ENCODE data around the gene FAM180A.

The FAM180A gene

GRCh38 chr7:135791543-135792362, 43.1 kb upstream of the FAM180A start:
- H3K4me3 ChIP-seq (ENCODE audit: control insufficient read depth, low read depth, low read length): no peak overlapping the region
- TF ChIP-seq CTCF (IDR thresholded peaks at IDR 0.05; ENCODE audit: control insufficient read depth, insufficient read depth, low read depth, low read length, missing control alignments): no peak
- no peak for DNase-seq (ENCODE audit: low read depth)

- TF ChIP-seq CTCF (IDR thresholded peaks at IDR 0.05; ENCODE audit: control insufficient read depth, insufficient read depth, low read depth, low read length, missing control alignments): no peak
- no peak overlapping the region for H3K4me3 ChIP-seq (ENCODE audit: control insufficient read depth, low read depth, low read length)
- DNase-seq (ENCODE audit: low read depth): no peak
These were observed 41.9 kb upstream of the FAM180A start for GRCh38 chr7:135790371-135790977.

- H3K4me3 ChIP-seq (ENCODE audit: control insufficient read depth, low read depth, low read length): no peak overlapping the region
- TF ChIP-seq CTCF (IDR thresholded peaks at IDR 0.05; ENCODE audit: control insufficient read depth, insufficient read depth, low read depth, low read length, missing control alignments): no peak
- DNase-seq (ENCODE audit: low read depth): no peak
These were observed 41.3 kb upstream of the FAM180A start for GRCh38 chr7:135789956-135790355.

GRCh38 chr7:135789431-135789830, 40.8 kb upstream of the FAM180A start:
- no peak for DNase-seq (ENCODE audit: low read depth)
- H3K4me3 ChIP-seq (ENCODE audit: control insufficient read depth, low read depth, low read length): no peak overlapping the region
- TF ChIP-seq CTCF (IDR thresholded peaks at IDR 0.05; ENCODE audit: control insufficient read depth, insufficient read depth, low read depth, low read length, missing control alignments): no peak

- no peak overlapping the region for H3K4me3 ChIP-seq (ENCODE audit: control insufficient read depth, low read depth, low read length)
- no peak for DNase-seq (ENCODE audit: low read depth)
- no peak for TF ChIP-seq CTCF (IDR thresholded peaks at IDR 0.05; ENCODE audit: control insufficient read depth, insufficient read depth, low read depth, low read length, missing control alignments)
These were observed 38.3 kb upstream of the FAM180A start for GRCh38 chr7:135786911-135787310.

- H3K4me3 ChIP-seq (ENCODE audit: control insufficient read depth, low read depth, low read length): no peak overlapping the region
- no peak for TF ChIP-seq CTCF (IDR thresholded peaks at IDR 0.05; ENCODE audit: control insufficient read depth, insufficient read depth, low read depth, low read length, missing control alignments)
- DNase-seq (ENCODE audit: low read depth): no peak
These were observed 36.5 kb upstream of the FAM180A start for GRCh38 chr7:135785065-135785464.
